NCI-H1092 treated with DMSO at 0.1 percent for 48 hours (cell line): Measurements from ENCODE around the gene DYRK1A.
"Not testable (repeated sequence)": the region's sequence is repeated elsewhere in the genome, so short reads cannot be mapped to it uniquely, and the experiment has no call there.

ENCODE experiments used
- DNase-seq: peaks from one replicate; lab custom pipeline; 2025; lab: John Stamatoyannopoulos, UW

The DYRK1A gene

GRCh38 chr21:37528150-37528937 is 161.8 kb downstream of the DYRK1A start:
- no peak for DNase-seq

GRCh38 chr21:37529649-37530048 is 163.1 kb downstream of the DYRK1A start:
- DNase-seq: no peak

GRCh38 chr21:37530901-37531351 is 164.4 kb downstream of the DYRK1A start:
- DNase-seq: peak; percentile 37

GRCh38 chr21:37531431-37531932 is 164.9 kb downstream of the DYRK1A start:
- peak; percentile 48 for DNase-seq

- peak; percentile 19 for DNase-seq
These were observed 166.6 kb downstream of the DYRK1A start for GRCh38 chr21:37532868-37533780.

- DNase-seq: no peak
These were observed 167.9 kb downstream of the DYRK1A start for GRCh38 chr21:37534431-37534830.

GRCh38 chr21:37535130-37535529 is 168.6 kb downstream of the DYRK1A start:
- no peak for DNase-seq

GRCh38 chr21:37535672-37536071 is 169.1 kb downstream of the DYRK1A start:
- DNase-seq: no peak

- no peak for DNase-seq
These were observed 170.2 kb downstream of the DYRK1A start for GRCh38 chr21:37536616-37537278.

- no peak for DNase-seq
These were observed 170.9 kb downstream of the DYRK1A start for GRCh38 chr21:37537391-37537996.

GRCh38 chr21:37538971-37539590 is 172.5 kb downstream of the DYRK1A start:
- DNase-seq: no peak

GRCh38 chr21:37541128-37541527 is 174.6 kb downstream of the DYRK1A start:
- DNase-seq: not testable (repeated sequence)

- no peak for DNase-seq
These were observed 175.9 kb downstream of the DYRK1A start for GRCh38 chr21:37542512-37542911.

GRCh38 chr21:37546299-37546908 is 179.8 kb downstream of the DYRK1A start:
- DNase-seq: no peak

GRCh38 chr21:37546949-37547614 is 180.5 kb downstream of the DYRK1A start:
- no peak for DNase-seq

GRCh38 chr21:37547615-37548200 is 181.1 kb downstream of the DYRK1A start:
- DNase-seq: no peak

- no peak for DNase-seq
These were observed 182.0 kb downstream of the DYRK1A start for GRCh38 chr21:37548521-37548981.

GRCh38 chr21:37549730-37550129 is 183.2 kb downstream of the DYRK1A start:
- DNase-seq: not testable (repeated sequence)

GRCh38 chr21:37550157-37550556 is 183.6 kb downstream of the DYRK1A start:
- no peak for DNase-seq
